Ishikawa (cell line): ENCODE results near the gene NGF.
A peak's percentile ranks its signal among the peaks of the same experiment; 100 is the strongest.

Experiments used
- CEBPB ChIP-seq: IDR thresholded peaks from 2 replicates; pipeline ENCODE4 v1.6.1; 2012
- CREB1 ChIP-seq: IDR thresholded peaks from 2 replicates; pipeline ENCODE4 v1.6.1; 2012; ENCODE audit warnings: low read depth
- EGR1 ChIP-seq: IDR thresholded peaks from 2 replicates; pipeline ENCODE4 v1.6.1; 2012
- EP300 ChIP-seq: IDR thresholded peaks from 2 replicates; pipeline ENCODE4 v1.6.1; 2012; ENCODE audit warnings: borderline replicate concordance
- FOXM1 ChIP-seq: IDR thresholded peaks from 2 replicates; pipeline ENCODE4 v1.6.1; 2012; ENCODE audit warnings: low read depth, borderline replicate concordance
- MAX ChIP-seq: IDR thresholded peaks from 2 replicates; pipeline ENCODE4 v1.6.1; 2012
- NFIC ChIP-seq: IDR thresholded peaks from 2 replicates; pipeline ENCODE4 v1.6.1; 2012
- RAD21 ChIP-seq: IDR thresholded peaks from 2 replicates; pipeline ENCODE4 v1.6.1; 2012; ENCODE audit warnings: low read depth
- REST ChIP-seq: IDR thresholded peaks from 2 replicates; pipeline ENCODE4 v1.6.1; 2012; ENCODE audit warnings: low read depth, mild to moderate bottlenecking
- TAF1 ChIP-seq: IDR thresholded peaks from 2 replicates; pipeline ENCODE4 v1.6.1; 2012; ENCODE audit warnings: low read depth, mild to moderate bottlenecking
- TCF12 ChIP-seq: IDR thresholded peaks from 2 replicates; pipeline ENCODE4 v1.6.1; 2012; ENCODE audit warnings: low read depth
- TEAD4 ChIP-seq: IDR thresholded peaks from 2 replicates; pipeline ENCODE4 v1.6.1; 2012
- USF1 ChIP-seq: IDR thresholded peaks from 2 replicates; pipeline ENCODE4 v1.6.1; 2012
- YY1 ChIP-seq: IDR thresholded peaks from 2 replicates; pipeline ENCODE4 v1.6.1; 2012; ENCODE audit warnings: low read depth
- ZBTB7A ChIP-seq: IDR thresholded peaks from 2 replicates; pipeline ENCODE4 v1.6.1; 2012; ENCODE audit warnings: low read depth

The NGF gene

GRCh38 chr1:115317101-115318012, 20.7 kb downstream of the NGF start:
- TF ChIP-seq EP300, result no peak
- no peak for TF ChIP-seq TAF1
- TF ChIP-seq ZBTB7A, result no peak
- TF ChIP-seq TEAD4, result no peak
- TF ChIP-seq USF1, result no peak
- no peak for TF ChIP-seq TCF12
- TF ChIP-seq MAX, result no peak
- TF ChIP-seq YY1, result no peak
- TF ChIP-seq CEBPB, result no peak
- no peak for TF ChIP-seq EGR1
- TF ChIP-seq NFIC, result no peak
- no peak for TF ChIP-seq RAD21
- no peak for TF ChIP-seq FOXM1
- no peak for TF ChIP-seq CREB1
- no peak for TF ChIP-seq REST

- no peak for TF ChIP-seq ZBTB7A
- peak; percentile 62 for TF ChIP-seq TEAD4
- TF ChIP-seq USF1, result no peak
- TF ChIP-seq NFIC, result no peak
These were observed 23.3 kb downstream of the NGF start for GRCh38 chr1:115314765-115315164.

- TF ChIP-seq EGR1 (no peak), CEBPB (no peak), NFIC (no peak), CREB1 (no peak), YY1 (no peak), TCF12 (no peak), EP300 (no peak), MAX (no peak), FOXM1 (no peak), USF1 (no peak), TEAD4 (no peak), TAF1 (no peak), RAD21 (no peak), REST (no peak), ZBTB7A (no peak)
These were observed 24.0 kb downstream of the NGF start for GRCh38 chr1:115314092-115314491.

- TF ChIP-seq EP300, result no peak
- TF ChIP-seq TAF1, result no peak
These were observed 24.9 kb downstream of the NGF start for GRCh38 chr1:115313182-115313581.

GRCh38 chr1:115312742-115313141, 25.3 kb downstream of the NGF start:
- no peak for TF ChIP-seq TCF12
- no peak for TF ChIP-seq REST
- TF ChIP-seq USF1, result no peak
- TF ChIP-seq CEBPB, result no peak
- TF ChIP-seq NFIC, result no peak
- TF ChIP-seq EGR1, result no peak
- TF ChIP-seq ZBTB7A, result no peak
